Astrocyte (in vitro differentiated cells and primary cell): ENCODE results near the gene LRRC4C. TPM values are rescaled to one million over a fixed set of nuclear protein-coding genes. Genes with fewer than 3 reads are reported as not detected.

Source experiments
- DNase-seq: peaks from one replicate; pipeline ENCODE4 v3.0.0-alpha.2; 2010; ENCODE audit warnings: low read depth
- FAIRE-seq: peaks from 2 replicates; lab custom pipeline; 2011; peaks lifted over from hg19 to GRCh38; lab: Jason Lieb, UNC
- H2AFZ ChIP-seq: 2 replicates; pipeline ENCODE4 v1.6.0; 2012; ENCODE audit warnings: low read depth, low read length, inconsistent platforms
- H3K27ac ChIP-seq: 2 replicates; pipeline ENCODE4 v1.5.1; 2011; ENCODE audit warnings: low read depth, low read length, inconsistent platforms
- H3K27me3 ChIP-seq: 2 replicates; pipeline ENCODE4 v1.6.0; 2011; ENCODE audit warnings: low read length, inconsistent platforms; ENCODE audit not compliant: insufficient read depth
- H3K36me3 ChIP-seq: 2 replicates; pipeline ENCODE4 v1.5.1; 2011; ENCODE audit warnings: low read length, inconsistent platforms; ENCODE audit not compliant: insufficient read depth
- H3K4me1 ChIP-seq: 2 replicates; pipeline ENCODE4 v1.5.1; 2011; ENCODE audit warnings: low read length, inconsistent platforms; ENCODE audit not compliant: insufficient read depth
- H3K4me2 ChIP-seq: 2 replicates; pipeline ENCODE4 v1.6.0; 2012; ENCODE audit warnings: low read length, inconsistent platforms
- H3K4me3 ChIP-seq: 2 replicates; pipeline ENCODE4 v1.5.1; 2011; ENCODE audit warnings: low read depth, mild to moderate bottlenecking, low read length, inconsistent platforms; ENCODE audit not compliant: insufficient read depth
- H3K79me2 ChIP-seq: 2 replicates; pipeline ENCODE4 v1.6.0; 2012; ENCODE audit warnings: mild to moderate bottlenecking, low read length, inconsistent platforms; ENCODE audit not compliant: insufficient read depth
- H3K9ac ChIP-seq: 2 replicates; pipeline ENCODE4 v1.6.0; 2012; ENCODE audit warnings: mild to moderate bottlenecking, low read length, inconsistent platforms
- H3K9me3 ChIP-seq: 2 replicates; pipeline ENCODE4 v1.5.1; 2012; ENCODE audit warnings: low read depth, mild to moderate bottlenecking, low read length, inconsistent platforms; ENCODE audit not compliant: insufficient read depth
- H4K20me1 ChIP-seq: 2 replicates; pipeline ENCODE4 v1.6.0; 2012; ENCODE audit warnings: low read length, inconsistent platforms; ENCODE audit not compliant: insufficient read depth
- H3K27ac Mint-ChIP-seq: one replicate; pipeline ENCODE4 v1.8.0; 2021; ENCODE audit warnings: mild to moderate bottlenecking, mixed read lengths; ENCODE audit not compliant: unreplicated experiment
- H3K27me3 Mint-ChIP-seq: one replicate; pipeline ENCODE4 v1.8.0; 2021; ENCODE audit warnings: low read depth, mixed read lengths; ENCODE audit not compliant: unreplicated experiment
- H3K36me3 Mint-ChIP-seq: one replicate; pipeline ENCODE4 v1.8.0; 2021; ENCODE audit warnings: low read depth, mixed read lengths; ENCODE audit not compliant: unreplicated experiment
- H3K4me1 Mint-ChIP-seq: one replicate; pipeline ENCODE4 v1.8.0; 2021; ENCODE audit warnings: low read depth, mixed read lengths; ENCODE audit not compliant: unreplicated experiment
- H3K4me3 Mint-ChIP-seq: one replicate; pipeline ENCODE4 v1.8.0; 2021; ENCODE audit warnings: mild to moderate bottlenecking, moderate library complexity, mixed read lengths; ENCODE audit not compliant: unreplicated experiment
- H3K9me3 Mint-ChIP-seq: one replicate; pipeline ENCODE4 v1.8.0; 2021; ENCODE audit warnings: mild to moderate bottlenecking, mixed read lengths; ENCODE audit not compliant: unreplicated experiment
- CTCF ChIP-seq: IDR thresholded peaks from 2 replicates; pipeline ENCODE4 v1.5.1; 2011; ENCODE audit warnings: low read depth, mild to moderate bottlenecking, inconsistent platforms, low read length, moderate library complexity; ENCODE audit not compliant: insufficient read depth
- EZH2 ChIP-seq: IDR thresholded peaks from 2 replicates; pipeline ENCODE4 v1.6.1; 2012; ENCODE audit warnings: mild to moderate bottlenecking, low read length, inconsistent platforms; ENCODE audit not compliant: insufficient read depth
- total RNA-seq: library from RNA; stranded (reverse); gene quantifications from 2 replicates; pipeline ENCODE4 v1.2.1, GENCODE V29; 2021

The LRRC4C gene
- total RNA-seq, 1 donor from 2014 or later: 9.0 TPM

DNA sequence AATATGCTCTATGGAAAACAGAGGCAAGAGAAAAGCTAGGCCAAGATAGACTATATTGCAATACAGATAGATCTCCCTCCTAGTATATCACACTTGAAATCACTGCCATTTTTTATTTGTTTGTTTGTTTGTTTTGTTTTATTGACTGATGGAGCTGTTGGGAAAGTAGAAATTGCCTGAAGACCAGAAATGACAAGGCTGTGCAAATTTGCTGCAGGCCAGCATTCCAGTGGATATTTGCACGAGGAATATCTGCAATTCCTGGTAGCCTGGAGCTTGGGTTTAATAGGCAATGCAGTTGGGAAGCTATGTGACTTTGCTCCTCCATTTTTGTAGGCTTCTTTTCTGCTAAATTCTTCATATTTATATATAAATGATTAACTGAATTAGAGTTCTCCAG is 991.7 kb downstream of the LRRC4C start:
- DNase-seq (no peak), FAIRE-seq (no peak)
- Histone ChIP-seq H2AFZ (no peak overlapping the region), H3K27ac (no peak overlapping the region), H3K27me3 (no peaks in the 10 kb centered on the region), H3K9ac (no peak overlapping the region), H4K20me1 (no peaks in the 10 kb centered on the region), H3K4me1 (no peaks in the 10 kb centered on the region), H3K79me2 (no peaks in the 10 kb centered on the region), H3K36me3 (no peaks in the 10 kb centered on the region), H3K9me3 (no peaks in the 10 kb centered on the region), H3K4me3 (no peak overlapping the region), H3K4me2 (no peak overlapping the region)
- Mint-ChIP-seq H3K27me3 (no peaks in the 10 kb centered on the region), H3K4me3 (no peak overlapping the region), H3K9me3 (peaks cover 2% of the 10 kb centered on the region), H3K36me3 (no peaks in the 10 kb centered on the region), H3K4me1 (no peaks in the 10 kb centered on the region), H3K27ac (no peak overlapping the region)
- TF ChIP-seq EZH2: no peak
- no peak for TF ChIP-seq CTCF

GRCh38 chr11:40445391-40445790 is 1014.1 kb downstream of the LRRC4C start:
- Histone ChIP-seq H3K4me3 (no peak overlapping the region), H3K4me2 (no peak overlapping the region), H3K9ac (no peak overlapping the region), H3K36me3 (no peaks in the 10 kb centered on the region), H3K4me1 (no peaks in the 10 kb centered on the region), H3K27me3 (no peaks in the 10 kb centered on the region), H3K9me3 (peaks cover 13% of the 10 kb centered on the region), H4K20me1 (no peaks in the 10 kb centered on the region), H3K27ac (no peak overlapping the region), H2AFZ (no peak overlapping the region), H3K79me2 (no peaks in the 10 kb centered on the region)
- no peak overlapping the region for H3K4me3 Mint-ChIP-seq
- DNase-seq (peak; percentile 34), FAIRE-seq (no peak)
- peak overlapping the region; percentile 74 for H3K27ac Mint-ChIP-seq
- no peak for TF ChIP-seq EZH2
- TF ChIP-seq CTCF: no peak
- H3K36me3 Mint-ChIP-seq: peaks cover 1% of the 10 kb centered on the region
- H3K4me1 Mint-ChIP-seq: peaks cover 4% of the 10 kb centered on the region
- H3K27me3 Mint-ChIP-seq: no peaks in the 10 kb centered on the region
- H3K9me3 Mint-ChIP-seq: peaks cover 27% of the 10 kb centered on the region

- peaks cover 13% of the 10 kb centered on the region for H3K9me3 ChIP-seq
- no peaks in the 10 kb centered on the region for H3K4me1 ChIP-seq
- H3K27me3 ChIP-seq: no peaks in the 10 kb centered on the region
- H3K36me3 Mint-ChIP-seq: peaks cover 1% of the 10 kb centered on the region
- peaks cover 4% of the 10 kb centered on the region for H3K4me1 Mint-ChIP-seq
- H3K4me3 ChIP-seq: no peak overlapping the region
- H4K20me1 ChIP-seq: no peaks in the 10 kb centered on the region
- H3K9ac ChIP-seq: no peak overlapping the region
- H3K4me3 Mint-ChIP-seq: no peak overlapping the region
- no peak overlapping the region for H3K4me2 ChIP-seq
- no peaks in the 10 kb centered on the region for H3K36me3 ChIP-seq
- H3K27ac ChIP-seq: no peak overlapping the region
- H2AFZ ChIP-seq: no peak overlapping the region
- FAIRE-seq: no peak
- peaks cover 27% of the 10 kb centered on the region for H3K9me3 Mint-ChIP-seq
- H3K27ac Mint-ChIP-seq: no peak overlapping the region
- no peaks in the 10 kb centered on the region for H3K27me3 Mint-ChIP-seq
- DNase-seq: no peak
- H3K79me2 ChIP-seq: no peaks in the 10 kb centered on the region
- TF ChIP-seq EZH2: no peak
- no peak for TF ChIP-seq CTCF
Measured at GRCh38 chr11:40444151-40444550, 1015.3 kb downstream of the LRRC4C start.
